ENCODE results near the gene BTBD8. TPM values are rescaled to one million over a fixed set of nuclear protein-coding genes. Genes with fewer than 3 reads are reported as not detected.

Gene BTBD8
- total RNA-seq, 1 donor from 2014 or later: 8.7 TPM

DNA sequence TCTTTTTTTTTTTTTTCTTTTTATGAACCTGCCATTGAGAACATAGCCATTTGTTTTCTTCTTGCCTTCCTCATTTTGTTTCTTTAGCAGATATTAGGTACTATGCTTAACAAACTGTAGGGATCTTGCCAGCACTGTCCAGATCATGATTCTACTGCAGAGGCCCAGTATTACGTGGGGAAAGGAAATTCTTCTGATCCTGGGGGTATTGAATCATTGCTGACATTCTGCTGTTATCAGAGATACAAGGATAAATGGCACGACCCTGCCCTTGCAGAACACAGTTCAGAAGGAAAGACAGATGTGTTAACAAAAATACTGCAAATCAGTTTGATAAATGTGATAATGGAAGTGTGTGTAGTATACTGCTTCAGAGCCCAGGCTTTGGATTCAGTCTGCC is 56.2 kb downstream of the BTBD8 start:
- DNase-seq (ENCODE audit: low read depth): no peak
- no peak overlapping the region for H3K4me3 ChIP-seq (ENCODE audit: low read depth, low read length)
- TF ChIP-seq, protein P1, sequence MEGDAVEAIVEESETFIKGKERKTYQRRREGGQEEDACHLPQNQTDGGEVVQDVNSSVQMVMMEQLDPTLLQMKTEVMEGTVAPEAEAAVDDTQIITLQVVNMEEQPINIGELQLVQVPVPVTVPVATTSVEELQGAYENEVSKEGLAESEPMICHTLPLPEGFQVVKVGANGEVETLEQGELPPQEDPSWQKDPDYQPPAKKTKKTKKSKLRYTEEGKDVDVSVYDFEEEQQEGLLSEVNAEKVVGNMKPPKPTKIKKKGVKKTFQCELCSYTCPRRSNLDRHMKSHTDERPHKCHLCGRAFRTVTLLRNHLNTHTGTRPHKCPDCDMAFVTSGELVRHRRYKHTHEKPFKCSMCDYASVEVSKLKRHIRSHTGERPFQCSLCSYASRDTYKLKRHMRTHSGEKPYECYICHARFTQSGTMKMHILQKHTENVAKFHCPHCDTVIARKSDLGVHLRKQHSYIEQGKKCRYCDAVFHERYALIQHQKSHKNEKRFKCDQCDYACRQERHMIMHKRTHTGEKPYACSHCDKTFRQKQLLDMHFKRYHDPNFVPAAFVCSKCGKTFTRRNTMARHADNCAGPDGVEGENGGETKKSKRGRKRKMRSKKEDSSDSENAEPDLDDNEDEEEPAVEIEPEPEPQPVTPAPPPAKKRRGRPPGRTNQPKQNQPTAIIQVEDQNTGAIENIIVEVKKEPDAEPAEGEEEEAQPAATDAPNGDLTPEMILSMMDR (conservative IDR thresholded peaks at IDR 0.05; ENCODE audit: low read depth, low read length): no peak

DNA sequence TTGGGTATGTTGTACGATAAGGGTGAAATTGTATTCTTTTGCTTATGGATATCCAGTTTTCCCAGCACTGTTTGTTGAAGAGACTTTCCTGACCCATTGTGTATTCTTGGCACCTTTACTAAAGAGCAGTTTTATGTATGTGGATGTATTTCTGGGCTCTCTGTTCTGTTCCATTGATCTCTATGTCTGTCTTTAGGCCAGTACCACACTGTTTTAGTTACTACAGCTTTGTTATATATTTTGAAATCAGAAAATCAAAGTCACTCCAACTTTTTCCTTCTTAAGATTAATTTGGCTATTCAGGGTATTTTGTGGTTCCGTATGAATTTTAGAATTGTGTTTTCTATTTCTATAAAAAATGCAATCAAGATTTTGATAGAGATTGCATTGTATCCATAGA is 74.8 kb downstream of the BTBD8 start:
- TF ChIP-seq, protein P1 (conservative IDR thresholded peaks at IDR 0.05; ENCODE audit: low read depth, low read length): no peak
- no peak overlapping the region for H3K4me3 ChIP-seq (ENCODE audit: low read depth, low read length)
- DNase-seq (ENCODE audit: low read depth): no peak

DNA sequence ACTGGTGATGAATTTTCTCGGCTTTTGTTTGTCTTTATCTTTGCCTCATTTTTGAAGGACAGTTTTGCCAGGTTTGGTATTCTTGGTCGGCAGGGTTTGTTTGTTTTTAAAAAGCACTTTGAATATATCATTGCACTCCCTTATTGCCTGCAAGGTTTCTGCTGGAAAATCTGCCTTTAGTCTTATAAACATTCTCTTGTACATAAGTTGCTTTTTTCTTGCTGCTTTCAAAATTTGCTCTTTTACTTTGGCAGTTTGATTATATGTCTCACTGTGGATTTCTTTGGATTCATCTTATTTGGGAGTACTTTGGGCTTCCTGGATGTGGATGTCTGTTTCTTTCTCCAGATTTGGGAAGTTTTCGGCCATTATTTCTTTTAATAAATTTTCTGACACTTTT is 79.4 kb downstream of the BTBD8 start:
- no peak overlapping the region for H3K4me3 ChIP-seq (ENCODE audit: low read depth, low read length)
- TF ChIP-seq, protein P1 (conservative IDR thresholded peaks at IDR 0.05; ENCODE audit: low read depth, low read length): no peak
- DNase-seq (ENCODE audit: low read depth): no peak

DNA sequence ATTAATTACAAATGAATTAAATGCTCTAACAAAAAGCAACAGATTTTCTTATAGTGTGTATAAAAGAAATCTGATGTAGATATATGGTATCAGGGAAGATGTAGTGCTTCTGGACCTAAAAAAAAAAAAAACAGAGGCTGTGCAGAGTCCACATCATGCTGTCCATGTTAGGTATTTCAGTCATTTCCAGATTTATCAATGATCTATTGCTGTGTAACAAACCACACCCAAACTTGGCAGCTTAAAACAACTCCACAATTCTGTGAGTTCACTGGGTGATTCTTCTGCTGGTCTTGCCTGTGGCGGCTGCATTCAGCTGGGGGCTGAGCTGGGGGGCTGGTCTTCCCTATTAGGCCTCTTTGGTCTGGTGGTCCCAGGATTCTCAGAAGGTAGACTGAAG is 85.2 kb downstream of the BTBD8 start:
- TF ChIP-seq, protein P1 (conservative IDR thresholded peaks at IDR 0.05; ENCODE audit: low read depth, low read length): no peak
- DNase-seq (ENCODE audit: low read depth): no peak
- no peak overlapping the region for H3K4me3 ChIP-seq (ENCODE audit: low read depth, low read length)

DNA sequence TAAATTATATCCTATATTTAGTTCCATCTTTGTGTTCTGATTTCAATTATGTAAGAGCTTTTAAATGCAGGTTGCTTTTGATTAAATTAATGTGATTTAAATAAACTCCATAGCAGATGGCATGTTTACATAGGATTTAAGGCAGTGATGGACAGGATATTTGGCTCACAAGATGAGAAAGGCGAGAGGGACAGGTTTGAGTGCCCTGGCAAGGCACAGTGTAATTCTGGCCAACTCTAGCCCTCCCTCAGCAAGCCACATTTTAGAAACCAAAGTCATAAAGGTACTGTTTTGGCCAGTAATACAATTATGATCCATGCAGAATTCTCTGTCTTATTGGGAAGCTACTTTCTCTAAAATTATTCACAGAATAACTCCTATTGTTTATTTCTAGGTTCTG is 87.0 kb downstream of the BTBD8 start:
- no peak for DNase-seq (ENCODE audit: low read depth)
- TF ChIP-seq, protein P1 (conservative IDR thresholded peaks at IDR 0.05; ENCODE audit: low read depth, low read length): no peak
- H3K4me3 ChIP-seq (ENCODE audit: low read depth, low read length): no peak overlapping the region

DNA sequence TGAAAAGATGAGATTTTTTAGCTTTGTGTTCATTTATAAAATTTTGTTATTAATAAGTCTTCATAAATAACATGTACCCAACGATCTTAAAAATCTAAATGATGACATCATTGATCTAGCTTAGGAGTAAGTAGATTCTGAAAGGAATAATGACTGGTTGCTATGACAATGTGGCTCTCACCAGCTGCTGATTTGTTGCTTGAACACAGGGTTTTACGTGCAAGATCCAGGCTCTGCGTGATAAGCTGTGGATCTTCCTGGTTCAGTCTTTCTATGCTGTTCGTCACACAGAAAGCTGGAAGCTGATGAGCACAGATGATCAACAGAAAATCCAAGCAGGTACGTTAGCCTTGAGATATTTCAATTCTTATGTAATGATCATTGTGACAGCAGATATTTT is 88.5 kb downstream of the BTBD8 start:
- TF ChIP-seq, protein P1 (conservative IDR thresholded peaks at IDR 0.05; ENCODE audit: low read depth, low read length): no peak
- DNase-seq (ENCODE audit: low read depth): no peak
- H3K4me3 ChIP-seq (ENCODE audit: low read depth, low read length): no peak overlapping the region

DNA sequence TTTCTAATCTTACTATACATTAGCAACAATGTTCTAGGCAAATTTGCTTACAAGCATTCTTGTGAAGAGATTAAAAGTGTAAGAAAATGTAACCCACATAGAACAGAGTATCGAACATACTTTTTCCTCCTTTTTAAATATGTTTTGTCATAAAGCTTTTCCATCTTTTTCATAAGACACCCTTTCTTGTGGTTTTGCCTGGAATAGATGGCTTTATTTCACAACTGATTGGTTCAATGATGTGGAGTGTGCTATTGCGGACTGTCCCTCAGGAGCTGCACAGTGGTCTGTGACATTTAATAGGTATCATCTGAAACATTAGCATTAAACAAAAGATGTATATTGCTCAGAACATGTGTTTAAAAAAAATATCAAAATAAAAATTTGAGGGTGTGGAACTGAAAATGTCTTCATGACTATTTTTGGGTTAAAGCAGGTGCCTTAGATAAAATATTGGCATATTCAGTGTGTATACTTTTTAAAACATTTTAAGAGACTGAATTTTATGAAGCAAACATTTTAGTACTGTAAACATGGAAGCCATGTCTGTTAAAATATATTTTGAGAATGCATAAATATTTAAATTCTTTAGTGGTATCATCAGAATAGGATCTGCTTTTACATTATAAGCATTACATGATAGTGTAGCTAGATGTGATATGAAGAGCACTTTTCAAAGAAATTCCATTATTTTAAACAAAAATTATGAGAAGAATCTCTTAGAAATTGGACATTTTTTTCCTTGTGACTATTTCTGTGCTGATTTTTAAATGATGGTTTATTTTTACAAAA is 89.3 kb downstream of the BTBD8 start:
- no peak overlapping the region for H3K4me3 ChIP-seq (ENCODE audit: low read depth, low read length)
- DNase-seq (ENCODE audit: low read depth): no peak
- TF ChIP-seq, protein P1 (conservative IDR thresholded peaks at IDR 0.05; ENCODE audit: low read depth, low read length): no peak
